Adrenal gland (tissue), 12 donors: ENCODE data around the gene S1PR1. TPM values are rescaled to one million over a fixed set of nuclear protein-coding genes. Genes with fewer than 3 reads are reported as not detected.
A peak's percentile ranks its signal among the peaks of the same experiment; 100 is the strongest.

Source experiments
- DNase-seq, 7 donors: peaks; one replicate each; pipeline ENCODE4 v3.0.0-alpha.2; 2019 to 2020
- H3K27ac ChIP-seq, 5 donors: fragments of 200-600 bp; sonication (generic) in 4 of 5; 1 replicate in 3 of 5; 2 replicates in 2 of 5; pipeline versions ENCODE4 v1.5.1 to v1.8.0; 2016 to 2020; ENCODE audit warnings: mild to moderate bottlenecking in 1 of 5
- H3K27me3 ChIP-seq: fragments of 200-600 bp; 2 replicates; pipeline ENCODE4 v1.8.0; 2021
- H3K36me3 ChIP-seq, 2 donors: fragments of 200-600 bp; replicated peaks in 1 of 2; 1 replicate in 1 of 2; 2 replicates in 1 of 2; pipeline versions ENCODE4 v1.5.1 to v1.8.0; 2018 to 2022
- H3K4me1 ChIP-seq, 2 donors: fragments of 200-600 bp; replicated peaks in 1 of 2; 1 replicate in 1 of 2; 2 replicates in 1 of 2; pipeline versions ENCODE4 v1.5.1 to v1.8.0; 2018 to 2021
- H3K4me3 ChIP-seq, 4 donors: fragments of 200-600 bp; sonication (generic) in 3 of 4; one replicate each; pipeline ENCODE4 v1.5.1; 2016 to 2018
- H3K9me3 ChIP-seq, 3 donors: fragments of 200-600 bp; sonication (generic) in 1 of 3; replicated peaks in 1 of 3; 1 replicate in 2 of 3; 2 replicates in 1 of 3; pipeline versions ENCODE4 v1.5.1 to v1.8.0; 2016 to 2021
- CTCF ChIP-seq, 6 experiments: fragments of 450-650 bp in 4 of 6; fragments of 200-600 bp in 2 of 6; sonication (generic) in 1 of 6; IDR thresholded peaks; 1 replicate in 5 of 6; 2 replicates in 1 of 6; pipeline versions ENCODE4 v1.5.1 to v1.8.0; 2016 to 2021; ENCODE audit warnings: antibody characterized with exemption in 6 of 6, mild to moderate bottlenecking in 2 of 6, moderate library complexity in 1 of 6
- POLR2A ChIP-seq, 2 donors: fragments of 450-650 bp; IDR thresholded peaks; one replicate each; pipeline ENCODE4 v1.6.1; 2017; ENCODE audit warnings: antibody characterized with exemption in 2 of 2, mild to moderate bottlenecking in 2 of 2, moderate library complexity in 1 of 2
- WGBS, 4 donors: extraction: QIAGEN DNeasy Blood & Tissue Kit in 2 of 4; methylation state at CpG; one replicate each; pipeline versions ENCODE4 v1.1.5 to v1.1.7; 2013 to 2017; 5-methylcytosine and 5-hydroxymethylcytosine counted together
- intact Hi-C, 2 donors: fragments of 100-400 bp; cut with DNase I; formaldehyde crosslinking; loops; one replicate each; pipeline versions ENCODE4 v1.14.1 to v1.15.0; 2022 to 2023
- polyA plus RNA-seq, 3 donors: library from polyadenylated mRNA; stranded (reverse); fragments of 200-250 nt in 2 of 3; fragments of 350-450 nt in 1 of 3; fragmentation: Illumina TruSeq in 1 of 3; extraction: RNeasy Lipid Tissue Mini Kit (QIAGEN cat#74804) in 1 of 3; gene quantifications; one replicate each; pipeline ENCODE4 v1.2.3, GENCODE V29; 2013 to 2014
- total RNA-seq, 9 donors: library from RNA; depleted of rRNA in 4 of 9; stranded (reverse); fragments of >200 nt in 4 of 9; fragments of 120-200 nt in 1 of 9; fragmentation: NEBNext Ultra II Directional in 1 of 9; extraction: Animal tissue kit (Norgen Biotek cat#: 25700) in 1 of 9; gene quantifications; one replicate each; pipeline versions ENCODE4 v1.1.0 to v1.2.4, GENCODE V29; 2013 to 2023
- donor health status: healthy with polysubstance abuse.
- donor health status: Bipolar disorder and iron deficiency.
- donor health status: DM: yes; HTN: yes; CAD: no.
- donor health status: DM: no; HTN: no; CAD: no.
- donor health status: DM: no; HTN: no; CAD: no.
- donor health status: DM: yes; HTN: yes; CAD: no.

The S1PR1 gene
- total and polyA plus RNA-seq, 12 donors, result 11.3 to 45.6 (median 27.3) TPM

- TF ChIP-seq POLR2A (IDR thresholded peaks at IDR 0.05), result no peak
- no peak for TF ChIP-seq CTCF (IDR thresholded peaks at IDR 0.05)
- H3K9me3 ChIP-seq, result no peaks in the 10 kb centered on the region
- H3K4me3 ChIP-seq, result no peak overlapping the region
- peaks cover 18 to 43% of the 10 kb centered on the region in 2 donors for H3K4me1 ChIP-seq
- DNase-seq, result no peak
- no peaks in the 10 kb centered on the region for H3K27me3 ChIP-seq
- 14 to 23% (median 18%) methylated on average over 6 of the region's 6 CpGs for WGBS, 4 donors
- intact Hi-C loops, result no loop called here
- H3K27ac ChIP-seq, result peak overlapping the region in 1 of 5 donors; percentile 37
- H3K36me3 ChIP-seq, result no peaks in the 10 kb centered on the region
Measured at GRCh38 chr1:101262630-101263348, 26.0 kb downstream of the S1PR1 start.

DNA sequence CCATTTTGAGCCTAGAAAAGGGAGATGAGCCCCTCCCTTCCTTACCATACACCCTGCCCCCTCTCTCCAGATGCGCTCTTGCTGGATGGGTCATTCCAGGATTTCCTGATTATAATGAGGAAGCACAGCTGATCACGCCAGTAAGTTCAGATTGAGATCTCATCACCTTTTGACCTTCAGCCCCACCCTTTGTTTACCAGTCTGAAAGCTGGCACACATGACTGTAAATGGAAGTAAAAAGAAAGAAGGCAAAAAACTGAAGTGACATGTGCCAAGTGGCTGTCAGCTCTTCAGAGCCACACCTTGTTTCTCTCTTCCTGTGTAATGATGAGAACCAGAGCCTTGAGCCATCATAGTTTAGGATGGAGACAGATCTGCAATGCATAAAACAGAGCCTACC lies 27.9 kb downstream of the S1PR1 start:
- Histone ChIP-seq H3K36me3 (no peaks in the 10 kb centered on the region), H3K9me3 (no peaks in the 10 kb centered on the region), H3K27ac (no peak overlapping the region), H3K27me3 (no peaks in the 10 kb centered on the region), H3K4me3 (no peak overlapping the region), H3K4me1 (peaks cover 18 to 40% of the 10 kb centered on the region in 2 donors)
- no peak for DNase-seq
- 42 to 65% (median 49%) methylated on average over 2 of the region's 2 CpGs for WGBS, 4 donors
- no peak for TF ChIP-seq POLR2A (IDR thresholded peaks at IDR 0.05)
- no peak for TF ChIP-seq CTCF (IDR thresholded peaks at IDR 0.05)
- intact Hi-C loops, result no loop called here

DNA sequence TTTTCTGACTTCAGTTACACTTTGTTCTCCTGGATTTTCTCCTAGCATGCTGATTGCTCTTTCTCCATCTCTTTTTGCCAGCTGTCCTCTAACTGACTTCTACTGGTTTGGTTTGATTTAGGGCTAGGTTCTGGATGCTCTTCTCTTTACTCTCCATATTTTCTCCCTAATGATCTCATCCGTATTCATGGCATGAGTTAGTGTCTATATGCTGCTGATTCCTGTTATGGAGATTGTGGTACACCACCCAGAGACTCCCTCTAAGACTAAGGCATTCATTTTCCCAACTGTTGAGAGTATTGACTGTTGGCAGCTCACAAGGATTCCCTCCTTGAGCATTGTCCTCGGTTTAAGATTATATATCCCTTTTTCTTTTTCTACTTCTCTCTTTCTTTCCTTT lies 28.9 kb downstream of the S1PR1 start:
- TF ChIP-seq POLR2A (IDR thresholded peaks at IDR 0.05) (no peak), CTCF (IDR thresholded peaks at IDR 0.05) (no peak)
- no peaks in the 10 kb centered on the region for H3K9me3 ChIP-seq
- 87 to 93% (median 90%) methylated on average over 2 of the region's 2 CpGs for WGBS, 4 donors
- peaks cover 9 to 30% of the 10 kb centered on the region in 2 donors for H3K4me1 ChIP-seq
- no peak overlapping the region for H3K4me3 ChIP-seq
- H3K27me3 ChIP-seq, result no peaks in the 10 kb centered on the region
- DNase-seq, result no peak
- H3K36me3 ChIP-seq, result no peaks in the 10 kb centered on the region
- H3K27ac ChIP-seq, result no peak overlapping the region
- intact Hi-C loops, result no loop called here

- no peak overlapping the region for H3K27ac ChIP-seq
- peaks cover 0 to 17% of the 10 kb centered on the region in 2 donors for H3K4me1 ChIP-seq
- 82 to 94% (median 87%) methylated on average over 2 of the region's 2 CpGs for WGBS, 4 donors
- DNase-seq, result no peak
- no peak for TF ChIP-seq CTCF (IDR thresholded peaks at IDR 0.05)
- no peak for TF ChIP-seq POLR2A (IDR thresholded peaks at IDR 0.05)
- intact Hi-C loops, result no loop called here
- no peaks in the 10 kb centered on the region for H3K9me3 ChIP-seq
- no peak overlapping the region for H3K4me3 ChIP-seq
- no peaks in the 10 kb centered on the region for H3K27me3 ChIP-seq
- H3K36me3 ChIP-seq, result no peaks in the 10 kb centered on the region
Measured at GRCh38 chr1:101267082-101267481, 30.3 kb downstream of the S1PR1 start.
